Measurements from ENCODE around the gene BBS9.

Gene BBS9

GRCh38 chr7:33494474-33494873 lies 365.1 kb downstream of the BBS9 start:
- Histone ChIP-seq H3K9me3 (no peaks in the 10 kb centered on the region), H3K27me3 (no peaks in the 10 kb centered on the region), H4K20me1 (no peaks in the 10 kb centered on the region), H3K4me3 (no peak overlapping the region), H3K36me3 (no peaks in the 10 kb centered on the region), H3K27ac (no peak overlapping the region), H3K9ac (no peak overlapping the region), H3K4me1 (no peaks in the 10 kb centered on the region), H3K4me2 (no peak overlapping the region)
- TF ChIP-seq Cebpa-rat (IDR thresholded peaks at IDR 0.05), result no peak

- H4K20me1 ChIP-seq, result no peaks in the 10 kb centered on the region
- H3K4me2 ChIP-seq, result no peak overlapping the region
- no peaks in the 10 kb centered on the region for H3K9me3 ChIP-seq
- no peaks in the 10 kb centered on the region for H3K36me3 ChIP-seq
- no peak for TF ChIP-seq Cebpa-rat (IDR thresholded peaks at IDR 0.05)
- no peak overlapping the region for H3K9ac ChIP-seq
- no peak overlapping the region for H3K27ac ChIP-seq
- no peak overlapping the region for H3K4me3 ChIP-seq
- H3K4me1 ChIP-seq, result no peaks in the 10 kb centered on the region
- no peaks in the 10 kb centered on the region for H3K27me3 ChIP-seq
Measured at GRCh38 chr7:33495207-33495606, 365.8 kb downstream of the BBS9 start.

GRCh38 chr7:33497051-33497450 lies 367.7 kb downstream of the BBS9 start:
- Histone ChIP-seq H3K9me3 (no peaks in the 10 kb centered on the region), H3K4me3 (no peak overlapping the region), H3K36me3 (no peaks in the 10 kb centered on the region), H4K20me1 (no peaks in the 10 kb centered on the region), H3K27me3 (no peaks in the 10 kb centered on the region), H3K4me1 (no peaks in the 10 kb centered on the region), H3K27ac (no peak overlapping the region), H3K4me2 (no peak overlapping the region), H3K9ac (no peak overlapping the region)
- TF ChIP-seq Cebpa-rat (IDR thresholded peaks at IDR 0.05), result no peak

GRCh38 chr7:33500703-33501701 lies 371.6 kb downstream of the BBS9 start:
- no peaks in the 10 kb centered on the region for H3K27me3 ChIP-seq
- TF ChIP-seq Cebpa-rat (IDR thresholded peaks at IDR 0.05), result no peak
- H3K9me3 ChIP-seq, result no peaks in the 10 kb centered on the region
- H3K36me3 ChIP-seq, result no peaks in the 10 kb centered on the region
- no peak overlapping the region for H3K9ac ChIP-seq
- no peaks in the 10 kb centered on the region for H3K4me1 ChIP-seq
- no peak overlapping the region for H3K4me3 ChIP-seq
- H3K4me2 ChIP-seq, result no peak overlapping the region
- H3K27ac ChIP-seq, result no peak overlapping the region
- H4K20me1 ChIP-seq, result no peaks in the 10 kb centered on the region

DNA sequence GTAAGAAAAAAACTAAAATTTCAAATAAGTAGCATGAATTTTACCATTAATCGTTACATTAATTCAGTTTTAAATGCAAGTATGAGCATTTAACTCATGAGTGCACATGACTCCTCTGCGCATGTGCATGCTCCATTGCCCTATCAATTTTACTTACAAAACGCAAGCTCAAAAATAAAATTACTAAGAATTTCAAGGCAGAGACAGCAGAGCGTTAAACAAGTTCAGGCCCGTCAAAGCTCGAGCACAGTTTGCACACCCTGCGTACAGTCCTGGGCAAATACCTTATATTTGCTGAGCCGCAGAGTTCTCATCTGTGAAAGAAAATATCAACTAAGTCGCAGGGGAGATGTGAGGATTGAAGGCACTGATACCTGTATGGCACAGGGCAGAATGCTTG lies 373.6 kb downstream of the BBS9 start:
- Histone ChIP-seq H3K4me1 (no peaks in the 10 kb centered on the region), H3K4me3 (no peak overlapping the region), H3K4me2 (no peak overlapping the region), H4K20me1 (no peaks in the 10 kb centered on the region), H3K27me3 (no peaks in the 10 kb centered on the region), H3K36me3 (no peaks in the 10 kb centered on the region), H3K9ac (no peak overlapping the region), H3K9me3 (no peaks in the 10 kb centered on the region), H3K27ac (no peak overlapping the region)
- no peak for TF ChIP-seq Cebpa-rat (IDR thresholded peaks at IDR 0.05)

GRCh38 chr7:33503736-33504135 lies 374.4 kb downstream of the BBS9 start:
- H3K27me3 ChIP-seq, result no peaks in the 10 kb centered on the region
- H3K4me1 ChIP-seq, result no peaks in the 10 kb centered on the region
- no peak overlapping the region for H3K4me2 ChIP-seq
- no peak overlapping the region for H3K27ac ChIP-seq
- H3K4me3 ChIP-seq, result no peak overlapping the region
- no peak overlapping the region for H3K9ac ChIP-seq
- no peaks in the 10 kb centered on the region for H3K9me3 ChIP-seq
- H4K20me1 ChIP-seq, result no peaks in the 10 kb centered on the region
- no peak for TF ChIP-seq Cebpa-rat (IDR thresholded peaks at IDR 0.05)
- no peaks in the 10 kb centered on the region for H3K36me3 ChIP-seq

GRCh38 chr7:33504266-33504665 lies 374.9 kb downstream of the BBS9 start:
- no peaks in the 10 kb centered on the region for H4K20me1 ChIP-seq
- no peak overlapping the region for H3K9ac ChIP-seq
- H3K27ac ChIP-seq, result no peak overlapping the region
- H3K9me3 ChIP-seq, result no peaks in the 10 kb centered on the region
- H3K36me3 ChIP-seq, result no peaks in the 10 kb centered on the region
- TF ChIP-seq Cebpa-rat (IDR thresholded peaks at IDR 0.05), result no peak
- H3K4me2 ChIP-seq, result no peak overlapping the region
- H3K4me1 ChIP-seq, result no peaks in the 10 kb centered on the region
- H3K4me3 ChIP-seq, result no peak overlapping the region
- no peaks in the 10 kb centered on the region for H3K27me3 ChIP-seq

GRCh38 chr7:33509206-33509605 lies 379.8 kb downstream of the BBS9 start:
- Histone ChIP-seq H3K36me3 (no peaks in the 10 kb centered on the region), H3K9me3 (no peaks in the 10 kb centered on the region), H3K4me3 (no peak overlapping the region), H3K9ac (no peak overlapping the region), H4K20me1 (no peaks in the 10 kb centered on the region), H3K4me1 (no peaks in the 10 kb centered on the region), H3K4me2 (no peak overlapping the region), H3K27me3 (no peaks in the 10 kb centered on the region), H3K27ac (no peak overlapping the region)
- TF ChIP-seq Cebpa-rat (IDR thresholded peaks at IDR 0.05), result no peak

DNA sequence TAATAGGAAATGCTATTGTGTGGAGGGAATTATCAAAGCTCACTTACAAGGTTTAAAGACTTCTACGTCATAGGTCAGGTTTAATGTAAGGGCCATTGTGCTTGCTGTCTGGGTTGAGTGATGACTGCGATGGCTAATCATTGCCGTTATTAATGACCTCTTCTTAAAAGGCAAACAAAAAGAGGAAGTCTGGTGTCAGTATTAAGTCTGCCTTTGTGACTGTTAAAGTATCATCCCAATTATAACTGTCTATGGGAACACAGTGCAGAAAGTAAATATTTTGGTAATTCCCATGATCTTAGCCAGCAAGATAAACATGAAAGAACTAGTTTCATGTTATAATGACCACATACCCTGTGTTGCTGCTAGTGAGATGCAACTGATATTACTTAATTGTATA lies 382.4 kb downstream of the BBS9 start:
- H4K20me1 ChIP-seq, result no peaks in the 10 kb centered on the region
- H3K4me3 ChIP-seq, result no peak overlapping the region
- H3K4me2 ChIP-seq, result no peak overlapping the region
- no peaks in the 10 kb centered on the region for H3K27me3 ChIP-seq
- H3K9me3 ChIP-seq, result no peaks in the 10 kb centered on the region
- no peak overlapping the region for H3K9ac ChIP-seq
- H3K36me3 ChIP-seq, result no peaks in the 10 kb centered on the region
- H3K27ac ChIP-seq, result no peak overlapping the region
- no peak for TF ChIP-seq Cebpa-rat (IDR thresholded peaks at IDR 0.05)
- H3K4me1 ChIP-seq, result no peaks in the 10 kb centered on the region

GRCh38 chr7:33516568-33516967 lies 387.2 kb downstream of the BBS9 start:
- Histone ChIP-seq H3K4me1 (no peaks in the 10 kb centered on the region), H4K20me1 (no peaks in the 10 kb centered on the region), H3K4me2 (no peak overlapping the region), H3K4me3 (no peak overlapping the region), H3K36me3 (no peaks in the 10 kb centered on the region), H3K27ac (no peak overlapping the region), H3K9me3 (no peaks in the 10 kb centered on the region), H3K9ac (no peak overlapping the region), H3K27me3 (no peaks in the 10 kb centered on the region)
- no peak for TF ChIP-seq Cebpa-rat (IDR thresholded peaks at IDR 0.05)

Data from BLaER1 (cell line).